NCI-H460 (cell line): ENCODE data around the gene RIMBP2. TPM values are rescaled to one million over a fixed set of nuclear protein-coding genes. Genes with fewer than 3 reads are reported as not detected.
"Not testable (repeated sequence)": the region's sequence is repeated elsewhere in the genome, so short reads cannot be mapped to it uniquely, and the experiment has no call there.

Experiments used
- DNase-seq: peaks from one replicate; pipeline ENCODE4 v3.0.0-alpha.2; 2016; ENCODE audit warnings: low read depth; ENCODE audit errors: extremely low read depth
- total RNA-seq: library from RNA; depleted of rRNA; stranded (reverse); fragments of >200 nt; shearing (Covaris generic); gene quantifications from 2 replicates; pipeline ENCODE4 v1.2.3, GENCODE V29; 2014

The RIMBP2 gene
- total RNA-seq, 1 experiment from 2014 or later, result 0.02 TPM

- no peak for DNase-seq
Measured at GRCh38 chr12:130613831-130614529, 102.1 kb downstream of the RIMBP2 start.

GRCh38 chr12:130613131-130613530, 103.0 kb downstream of the RIMBP2 start:
- no peak for DNase-seq

GRCh38 chr12:130611026-130611905, 104.8 kb downstream of the RIMBP2 start:
- no peak for DNase-seq

GRCh38 chr12:130609966-130610365, 106.1 kb downstream of the RIMBP2 start:
- no peak for DNase-seq

- no peak for DNase-seq
Measured at GRCh38 chr12:130608831-130609230, 107.3 kb downstream of the RIMBP2 start.

GRCh38 chr12:130608132-130608531, 108.0 kb downstream of the RIMBP2 start:
- DNase-seq, result no peak

- no peak for DNase-seq
Measured at GRCh38 chr12:130606231-130606630, 109.9 kb downstream of the RIMBP2 start.

- DNase-seq, result no peak
Measured at GRCh38 chr12:130603396-130603965, 112.6 kb downstream of the RIMBP2 start.

- no peak for DNase-seq
Measured at GRCh38 chr12:130602251-130602650, 113.8 kb downstream of the RIMBP2 start.

GRCh38 chr12:130601327-130601726, 114.8 kb downstream of the RIMBP2 start:
- no peak for DNase-seq

- DNase-seq, result no peak
Measured at GRCh38 chr12:130596241-130596640, 119.9 kb downstream of the RIMBP2 start.

GRCh38 chr12:130595566-130595965, 120.5 kb downstream of the RIMBP2 start:
- no peak for DNase-seq

GRCh38 chr12:130593056-130593455, 123.0 kb downstream of the RIMBP2 start:
- DNase-seq, result no peak

- DNase-seq, result no peak
Measured at GRCh38 chr12:130592641-130593040, 123.5 kb downstream of the RIMBP2 start.

GRCh38 chr12:130591736-130592135, 124.4 kb downstream of the RIMBP2 start:
- no peak for DNase-seq

GRCh38 chr12:130590685-130591084, 125.4 kb downstream of the RIMBP2 start:
- no peak for DNase-seq

- no peak for DNase-seq
Measured at GRCh38 chr12:130589540-130590317, 126.4 kb downstream of the RIMBP2 start.

GRCh38 chr12:130588696-130589539, 127.2 kb downstream of the RIMBP2 start:
- DNase-seq, result no peak

- DNase-seq, result no peak
Measured at GRCh38 chr12:130587966-130588365, 128.1 kb downstream of the RIMBP2 start.

- DNase-seq, result not testable (repeated sequence)
Measured at GRCh38 chr12:130584475-130584874, 131.6 kb downstream of the RIMBP2 start.
